H1 (cell line): ENCODE results near the gene PRDM1. TPM values are rescaled to one million over a fixed set of nuclear protein-coding genes. Genes with fewer than 3 reads are reported as not detected.

Source experiments
- CTCF ChIA-PET: fragments of 300-600 bp; sonication (Branson Sonifier 250); formaldehyde crosslinking; loops from one replicate; lab custom pipeline; 2021; ENCODE audit not compliant: partially characterized antibody; lab: Charles Lee
- POLR2A ChIA-PET: fragments of 300-600 bp; sonication (Branson Sonifier 250); formaldehyde crosslinking; loops from one replicate; lab custom pipeline; 2021; ENCODE audit warnings: inconsistent platforms; ENCODE audit not compliant: partially characterized antibody; lab: Charles Lee
- DNase-seq, 2 experiments: peaks; one replicate each; pipeline versions ENCODE4 v3.0.0 to v3.0.0-alpha.2; 2010 to 2022; ENCODE audit warnings: low spot score in 2 of 2, low read depth in 1 of 2, mixed read lengths in 1 of 2
- FAIRE-seq: peaks from 2 replicates; lab custom pipeline; 2011; peaks lifted over from hg19 to GRCh38; lab: Jason Lieb, UNC
- H2AFZ ChIP-seq: 2 replicates; pipeline ENCODE4 v1.8.1; 2012; ENCODE audit warnings: low read length, inconsistent platforms
- H2AK5ac ChIP-seq: 2 replicates; pipeline ENCODE4 v1.6.1; 2013; ENCODE audit warnings: low read depth, low read length
- H2BK120ac ChIP-seq: replicated peaks from 2 replicates; pipeline ENCODE3; 2013; ENCODE audit warnings: low read depth, low read length, inconsistent platforms
- H2BK12ac ChIP-seq: 2 replicates; pipeline ENCODE4 v1.6.1; 2013; ENCODE audit warnings: low read depth, low read length
- H2BK15ac ChIP-seq: 2 replicates; pipeline ENCODE4 v1.6.1; 2013; ENCODE audit warnings: low read length
- H2BK20ac ChIP-seq: 2 replicates; pipeline ENCODE4 v1.6.1; 2013; ENCODE audit warnings: low read length
- H2BK5ac ChIP-seq: 2 replicates; pipeline ENCODE4 v1.6.1; 2013; ENCODE audit warnings: low read depth, low read length
- H3K14ac ChIP-seq: 2 replicates; pipeline ENCODE4 v1.6.1; 2013; ENCODE audit warnings: inconsistent platforms; ENCODE audit not compliant: insufficient read length
- H3K18ac ChIP-seq: 2 replicates; pipeline ENCODE4 v1.6.1; 2013; ENCODE audit warnings: low read length; ENCODE audit errors: extremely low read depth
- H3K23ac ChIP-seq: 2 replicates; pipeline ENCODE4 v1.6.1; 2013; ENCODE audit warnings: inconsistent platforms; ENCODE audit not compliant: insufficient read length
- H3K23me2 ChIP-seq: 2 replicates; pipeline ENCODE4 v1.6.1; 2013; ENCODE audit warnings: low read depth, low read length
- H3K27ac ChIP-seq: 2 replicates; pipeline ENCODE4 v1.6.1; 2011; ENCODE audit warnings: low read depth, low read length, inconsistent platforms
- H3K27me3 ChIP-seq, 4 experiments: replicated peaks in 1 of 4; 1 replicate in 1 of 4; 2 replicates in 3 of 4; pipeline versions ENCODE4 v1.6.1 to v1.8.1; 2011 to 2013; ENCODE audit warnings: low read length in 3 of 4, mild to moderate bottlenecking in 3 of 4, inconsistent platforms in 2 of 4, mixed read lengths in 2 of 4, moderate library complexity in 1 of 4; ENCODE audit not compliant: control insufficient read depth in 3 of 4, insufficient read depth in 3 of 4; ENCODE audit errors: extremely low read depth in 1 of 4
- H3K36me3 ChIP-seq, 4 experiments: 2 replicates each; pipeline versions ENCODE4 v1.6.1 to v1.8.1; 2011 to 2013; ENCODE audit warnings: mild to moderate bottlenecking in 4 of 4, low read length in 3 of 4, moderate library complexity in 2 of 4, control low read depth in 1 of 4, inconsistent platforms in 1 of 4; ENCODE audit not compliant: insufficient read depth in 4 of 4, control insufficient read depth in 2 of 4
- H3K4ac ChIP-seq: replicated peaks from 2 replicates; pipeline ENCODE3; 2013; ENCODE audit warnings: low read length, low read depth, mixed read lengths, inconsistent platforms; ENCODE audit not compliant: insufficient read length
- H3K4me1 ChIP-seq, 4 experiments: replicated peaks in 1 of 4; 1 replicate in 1 of 4; 2 replicates in 3 of 4; pipeline versions ENCODE4 v1.6.1 to v1.8.1; 2011 to 2013; ENCODE audit warnings: low read length in 3 of 4, inconsistent platforms in 2 of 4, mixed read lengths in 1 of 4; ENCODE audit not compliant: insufficient read depth in 4 of 4, control insufficient read depth in 3 of 4
- H3K4me2 ChIP-seq, 2 experiments: 2 replicates each; pipeline versions ENCODE4 v1.6.1 to v1.8.1; 2011 to 2013; ENCODE audit warnings: low read depth in 2 of 2, low read length in 2 of 2, control low read depth in 1 of 2, inconsistent platforms in 1 of 2, mild to moderate bottlenecking in 1 of 2; ENCODE audit not compliant: insufficient read depth in 1 of 2
- H3K4me3 ChIP-seq, 4 experiments: fragments of 200-600, 300-600 bp in 1 of 4; sonication (generic), shearing (Covaris generic), sonication (Bioruptor Twin) in 1 of 4; 2 replicates each; pipeline versions ENCODE4 v1.5.1 to v1.8.1; 2011 to 2016; ENCODE audit warnings: low read length in 4 of 4, low read depth in 3 of 4, control low read depth in 2 of 4, inconsistent platforms in 2 of 4, mild to moderate bottlenecking in 2 of 4, mixed read lengths in 1 of 4, moderate library complexity in 1 of 4; ENCODE audit not compliant: insufficient read depth in 2 of 4; ENCODE audit errors: extremely low read depth in 1 of 4
- H3K56ac ChIP-seq: replicated peaks from 2 replicates; pipeline ENCODE3; 2013; ENCODE audit warnings: low read depth, mild to moderate bottlenecking, mixed read lengths, low read length, inconsistent platforms; ENCODE audit not compliant: insufficient read length
- H3K79me1 ChIP-seq: 2 replicates; pipeline ENCODE4 v1.6.1; 2013; ENCODE audit warnings: low read depth, low read length, control low read depth
- H3K79me2 ChIP-seq, 2 experiments: 2 replicates each; pipeline versions ENCODE4 v1.6.1 to v1.8.1; 2012 to 2013; ENCODE audit warnings: low read length in 2 of 2, mild to moderate bottlenecking in 2 of 2, inconsistent platforms in 1 of 2; ENCODE audit not compliant: insufficient read depth in 2 of 2, control insufficient read depth in 1 of 2
- H3K9ac ChIP-seq, 4 experiments: replicated peaks in 1 of 4; 1 replicate in 1 of 4; 2 replicates in 3 of 4; pipeline versions ENCODE4 v1.6.1 to v1.8.1; 2011 to 2013; ENCODE audit warnings: low read depth in 3 of 4, low read length in 3 of 4, control low read depth in 2 of 4, mild to moderate bottlenecking in 2 of 4, moderate library complexity in 2 of 4, inconsistent platforms in 1 of 4; ENCODE audit errors: extremely low read depth in 1 of 4
- H3K9me3 ChIP-seq, 2 experiments: 2 replicates each; pipeline versions ENCODE4 v1.6.1 to v1.8.1; 2012 to 2013; ENCODE audit warnings: mild to moderate bottlenecking in 2 of 2, moderate library complexity in 2 of 2, control low read depth in 1 of 2, inconsistent platforms in 1 of 2, low read depth in 1 of 2, low read length in 1 of 2, mixed read lengths in 1 of 2; ENCODE audit not compliant: insufficient read depth in 2 of 2
- H4K20me1 ChIP-seq, 2 experiments: replicated peaks in 1 of 2; 2 replicates each; pipeline versions ENCODE3 to v1.8.1; 2011 to 2013; ENCODE audit warnings: inconsistent platforms in 2 of 2, low read length in 2 of 2, mild to moderate bottlenecking in 1 of 2; ENCODE audit not compliant: insufficient read depth in 2 of 2, control insufficient read depth in 1 of 2
- H4K5ac ChIP-seq: 2 replicates; pipeline ENCODE4 v1.6.1; 2013; ENCODE audit warnings: low read length, low read depth, mixed read lengths, inconsistent platforms; ENCODE audit not compliant: insufficient read length
- H4K8ac ChIP-seq: 2 replicates; pipeline ENCODE4 v1.8.0; 2013; ENCODE audit warnings: mild to moderate bottlenecking, moderate library complexity, low read length, inconsistent platforms; ENCODE audit not compliant: insufficient read depth; ENCODE audit errors: extremely low read depth
- H4K91ac ChIP-seq: replicated peaks from 2 replicates; pipeline ENCODE3; 2013; ENCODE audit warnings: low read length, mixed read lengths, inconsistent platforms; ENCODE audit not compliant: insufficient read length
- CHD1 ChIP-seq: IDR thresholded peaks from 2 replicates; pipeline ENCODE4 v1.6.1; 2012; ENCODE audit warnings: low read depth, low read length, improper control_type of control experiment
- EZH2 ChIP-seq: fragments of 200-600 bp; sonication (generic); IDR thresholded peaks from 2 replicates; pipeline ENCODE4 v1.7.1; 2012; ENCODE audit warnings: low read depth, mild to moderate bottlenecking, moderate library complexity, low read length, inconsistent platforms; ENCODE audit not compliant: severe bottlenecking
- KDM4A ChIP-seq: IDR thresholded peaks from one replicate; pipeline ENCODE4 v1.7.1; 2012; ENCODE audit warnings: low read depth, mild to moderate bottlenecking, moderate library complexity, low read length, inconsistent platforms; ENCODE audit not compliant: severe bottlenecking
- WGBS, 2 experiments: shearing (Covaris generic) in 1 of 2; methylation state at CpG; one replicate each; pipeline versions ENCODE4 v1.1.6 to v1.1.7; 2013 to 2015; ENCODE audit warnings: low lambda C conversion rate in 2 of 2, mixed read lengths in 2 of 2, inconsistent platforms in 1 of 2, low coverage in 1 of 2, missing lambda C conversion rate in 1 of 2; ENCODE audit not compliant: insufficient replicate concordance in 2 of 2, insufficient coverage in 1 of 2, insufficient read length in 1 of 2; ENCODE audit errors: extremely low coverage in 1 of 2, missing lambda C conversion rate in 1 of 2; 5-methylcytosine and 5-hydroxymethylcytosine counted together
- polyA plus RNA-seq, 7 experiments: library from polyadenylated mRNA; depleted of rRNA in 3 of 7; stranded (reverse) in 5 of 7; unstranded in 2 of 7; fragments of >200 nt in 5 of 7; fragments of 200-250 nt in 2 of 7; gene quantifications; 1 replicate in 5 of 7; 2 replicates in 1 of 7; 4 replicates in 1 of 7; pipeline versions ENCODE4 v1.2.1 to v1.2.3, GENCODE V29; 2011 to 2013; ENCODE audit warnings: missing spikeins in 2 of 7, mixed read lengths in 2 of 7
- total RNA-seq: library from RNA; stranded (reverse); fragmentation: NEBNext Ultra II Directional; extraction: Animal tissue kit (Norgen Biotek cat#: 25700); gene quantifications from 2 replicates; pipeline ENCODE4 v1.2.1, GENCODE V29; 2021

The PRDM1 gene
- total and polyA plus RNA-seq, 2 of the 8 experiments (the other 6 are each of a cell fraction or from before 2014, with no cell fraction given), result 0.21 to 0.74 TPM

- FAIRE-seq, result no peak
- H2AK5ac ChIP-seq, result no peak overlapping the region
- no peaks in the 10 kb centered on the region for H3K79me2 ChIP-seq
- no peak overlapping the region for H3K56ac ChIP-seq
- no peak overlapping the region for H2BK20ac ChIP-seq
- H3K9ac ChIP-seq, result no peak overlapping the region
- ChIA-PET CTCF (interaction anchor here (1.0 to 3.8 kb wide), 5 partner anchors 13 to 81 kb away, joined by 3 to 40 read pairs (median 11); no protein-coding TSS in a partner anchor), POLR2A (interaction anchor here (1.2 kb wide), 1 partner anchor 14 kb away, joined by 3 read pairs; no protein-coding TSS in a partner anchor)
- H2AFZ ChIP-seq, result no peak overlapping the region
- 87% methylated on average over 2 of the region's 2 CpGs; no CpG with 5 or more reads in 1 of the 2 experiments for WGBS, 2 experiments
- H3K23ac ChIP-seq, result no peak overlapping the region
- DNase-seq, result no peak
- H4K20me1 ChIP-seq, result no peaks in the 10 kb centered on the region
- no peak overlapping the region for H2BK12ac ChIP-seq
- peaks cover 0 to 8% (median 7%) of the 10 kb centered on the region in 4 experiments; a peak in 4 of 7 replicates for H3K4me1 ChIP-seq
- H4K8ac ChIP-seq, result peak overlapping the region; percentile 28; the same call in 1 of the 2 replicates
- H2BK5ac ChIP-seq, result no peak overlapping the region
- TF ChIP-seq CHD1, result no peak
- no peak for TF ChIP-seq KDM4A
- TF ChIP-seq EZH2, result no peak
- H3K4me3 ChIP-seq, result no peak overlapping the region
- no peaks in the 10 kb centered on the region for H3K79me1 ChIP-seq
- no peak overlapping the region for H2BK120ac ChIP-seq
- H3K18ac ChIP-seq, result no peak overlapping the region
- H3K27me3 ChIP-seq, result no peaks in the 10 kb centered on the region
- H3K36me3 ChIP-seq, result no peaks in the 10 kb centered on the region
- H3K14ac ChIP-seq, result no peak overlapping the region
- H3K23me2 ChIP-seq, result no peaks in the 10 kb centered on the region
- H4K5ac ChIP-seq, result no peak overlapping the region
- no peak overlapping the region for H4K91ac ChIP-seq
- no peak overlapping the region for H3K27ac ChIP-seq
- no peak overlapping the region for H2BK15ac ChIP-seq
- H3K4me2 ChIP-seq, result no peak overlapping the region
- H3K4ac ChIP-seq, result no peak overlapping the region
- H3K9me3 ChIP-seq, result no peaks in the 10 kb centered on the region
Observed at GRCh38 chr6:106142876-106143431, 56.8 kb downstream of the PRDM1 start.
